ENCODE results near the gene DOCK2. TPM values are rescaled to one million over a fixed set of nuclear protein-coding genes. Genes with fewer than 3 reads are reported as not detected.
A peak's percentile ranks its signal among the peaks of the same experiment; 100 is the strongest.

The DOCK2 gene
- total RNA-seq, 1 experiment from 2014 or later: 0.26 TPM

- TF ChIP-seq CTCF (conservative IDR thresholded peaks at IDR 0.05; ENCODE audit: low read depth, low read length) (no peak), EZH2phosphoT487 (IDR thresholded peaks at IDR 0.05; ENCODE audit: borderline replicate concordance, low read length) (no peak), EZH2 (IDR thresholded peaks at IDR 0.05; ENCODE audit: low read length, unreplicated experiment) (no peak)
- Histone ChIP-seq H3K36me3 (ENCODE audit: low read depth, low read length) (no peaks in the 10 kb centered on the region), H2AFZ (ENCODE audit: low read length) (no peak overlapping the region), H3K9me3 (ENCODE audit: low read length) (no peaks in the 10 kb centered on the region), H3K4me1 (ENCODE audit: insufficient read depth, low read length) (peaks cover 17% of the 10 kb centered on the region; the same call in 1 of the 2 replicates), H3K9me2 (replicated peaks; ENCODE audit: low read length) (no peaks in the 10 kb centered on the region), H3K4me2 (ENCODE audit: low read length) (no peak overlapping the region), H3K4me3 (ENCODE audit: low read length) (no peak overlapping the region), H3K9ac (ENCODE audit: low read length) (no peak overlapping the region), H4K20me1 (ENCODE audit: low read length) (no peaks in the 10 kb centered on the region), H3K27ac (ENCODE audit: low read length) (0 out of 2 replicates have a peak overlapping the region, but pooled peaks have one; percentile 6), H3F3A (ENCODE audit: low read length, unreplicated experiment) (no peaks in the 10 kb centered on the region), H3K79me2 (ENCODE audit: low read length) (no peaks in the 10 kb centered on the region), H3K27me3 (ENCODE audit: low read length) (no peaks in the 10 kb centered on the region)
- no TSS peak for BruUV-seq (replicated peaks)
- ChIA-PET CTCF (interaction anchor here (0.5 to 0.6 kb wide), 3 partner anchors 155 to 946 kb away, joined by 3 to 5 read pairs (median 3); no protein-coding TSS in a partner anchor), POLR2A (ENCODE audit: unreplicated experiment) (interaction anchor here (0.5 kb wide), 1 partner anchor 15 kb away, joined by 3 read pairs; no protein-coding TSS in a partner anchor)
- intact Hi-C loops (cut with micrococcal nuclease): no loop called here
- no peak for DNase-seq
- ATAC-seq: no peak
Observed at GRCh38 chr5:169861433-169861832, 224.4 kb downstream of the DOCK2 start.

GRCh38 chr5:169861934-169862333 is 224.9 kb downstream of the DOCK2 start:
- Histone ChIP-seq H3K9me2 (replicated peaks; ENCODE audit: low read length) (no peaks in the 10 kb centered on the region), H4K20me1 (ENCODE audit: low read length) (no peaks in the 10 kb centered on the region), H3K4me3 (ENCODE audit: low read length) (no peak overlapping the region), H3K4me1 (ENCODE audit: insufficient read depth, low read length) (peaks cover 12% of the 10 kb centered on the region; the same call in 1 of the 2 replicates), H3K9ac (ENCODE audit: low read length) (no peak overlapping the region), H3K27ac (ENCODE audit: low read length) (0 out of 2 replicates have a peak overlapping the region, but pooled peaks have one; percentile 6), H3K9me3 (ENCODE audit: low read length) (no peaks in the 10 kb centered on the region), H3K79me2 (ENCODE audit: low read length) (no peaks in the 10 kb centered on the region), H3F3A (ENCODE audit: low read length, unreplicated experiment) (no peaks in the 10 kb centered on the region), H3K4me2 (ENCODE audit: low read length) (no peak overlapping the region), H2AFZ (ENCODE audit: low read length) (no peak overlapping the region), H3K36me3 (ENCODE audit: low read depth, low read length) (no peaks in the 10 kb centered on the region), H3K27me3 (ENCODE audit: low read length) (no peaks in the 10 kb centered on the region)
- ChIA-PET CTCF (interaction anchor here (0.5 to 0.6 kb wide), 2 partner anchors 156 to 947 kb away, joined by 3 read pairs; no protein-coding TSS in a partner anchor), POLR2A (ENCODE audit: unreplicated experiment) (interaction anchor here (0.5 kb wide), 1 partner anchor 15 kb away, joined by 3 read pairs; no protein-coding TSS in a partner anchor)
- BruUV-seq (replicated peaks): no TSS peak
- intact Hi-C loops (cut with micrococcal nuclease): no loop called here
- ATAC-seq (peak; percentile 95), DNase-seq (peak; percentile 79)
- no peak for TF ChIP-seq EZH2 (IDR thresholded peaks at IDR 0.05; ENCODE audit: low read length, unreplicated experiment)
- no peak for TF ChIP-seq EZH2phosphoT487 (IDR thresholded peaks at IDR 0.05; ENCODE audit: borderline replicate concordance, low read length)
- no peak for TF ChIP-seq CTCF (conservative IDR thresholded peaks at IDR 0.05; ENCODE audit: low read depth, low read length)

- intact Hi-C loops (cut with micrococcal nuclease): no loop called here
- Histone ChIP-seq H3K27ac (ENCODE audit: low read length) (no peak overlapping the region), H3F3A (ENCODE audit: low read length, unreplicated experiment) (no peaks in the 10 kb centered on the region), H4K20me1 (ENCODE audit: low read length) (no peaks in the 10 kb centered on the region), H3K4me1 (ENCODE audit: insufficient read depth, low read length) (peaks cover 10% of the 10 kb centered on the region; the same call in 1 of the 2 replicates), H2AFZ (ENCODE audit: low read length) (no peak overlapping the region), H3K4me2 (ENCODE audit: low read length) (no peak overlapping the region), H3K36me3 (ENCODE audit: low read depth, low read length) (no peaks in the 10 kb centered on the region), H3K4me3 (ENCODE audit: low read length) (no peak overlapping the region), H3K27me3 (ENCODE audit: low read length) (no peaks in the 10 kb centered on the region), H3K9me2 (replicated peaks; ENCODE audit: low read length) (no peaks in the 10 kb centered on the region), H3K79me2 (ENCODE audit: low read length) (no peaks in the 10 kb centered on the region), H3K9ac (ENCODE audit: low read length) (no peak overlapping the region), H3K9me3 (ENCODE audit: low read length) (no peaks in the 10 kb centered on the region)
- ChIA-PET POLR2A (ENCODE audit: unreplicated experiment) (no interaction called here), CTCF (no interaction called here)
- BruUV-seq (replicated peaks): no TSS peak
- ATAC-seq (no peak), DNase-seq (no peak)
- TF ChIP-seq EZH2phosphoT487 (IDR thresholded peaks at IDR 0.05; ENCODE audit: borderline replicate concordance, low read length): no peak
- no peak for TF ChIP-seq CTCF (conservative IDR thresholded peaks at IDR 0.05; ENCODE audit: low read depth, low read length)
- no peak for TF ChIP-seq EZH2 (IDR thresholded peaks at IDR 0.05; ENCODE audit: low read length, unreplicated experiment)
Observed at GRCh38 chr5:169862391-169862811, 225.3 kb downstream of the DOCK2 start.

Measured in PC-3 (cell line).